SU-DHL-6 (cell line): ENCODE data around the gene FIGNL2.

Experiments used
- EZH2phosphoT487 ChIP-seq: fragments of 200-600 bp; sonication (generic), shearing (Covaris generic); conservative IDR thresholded peaks from 2 replicates; pipeline ENCODE4 v1.6.1; 2018; ENCODE audit warnings: mild to moderate bottlenecking, antibody characterized with exemption, low read length, moderate library complexity, mixed read lengths
- TF ChIP-seq, protein P1 (sequence below): fragments of 200-600 bp; sonication (generic); IDR thresholded peaks from one replicate; pipeline ENCODE4 v1.5.1; 2017; ENCODE audit warnings: antibody characterized with exemption, mild to moderate bottlenecking, low read length, moderate library complexity; ENCODE audit not compliant: insufficient read depth, poor library complexity, severe bottlenecking

DNA sequence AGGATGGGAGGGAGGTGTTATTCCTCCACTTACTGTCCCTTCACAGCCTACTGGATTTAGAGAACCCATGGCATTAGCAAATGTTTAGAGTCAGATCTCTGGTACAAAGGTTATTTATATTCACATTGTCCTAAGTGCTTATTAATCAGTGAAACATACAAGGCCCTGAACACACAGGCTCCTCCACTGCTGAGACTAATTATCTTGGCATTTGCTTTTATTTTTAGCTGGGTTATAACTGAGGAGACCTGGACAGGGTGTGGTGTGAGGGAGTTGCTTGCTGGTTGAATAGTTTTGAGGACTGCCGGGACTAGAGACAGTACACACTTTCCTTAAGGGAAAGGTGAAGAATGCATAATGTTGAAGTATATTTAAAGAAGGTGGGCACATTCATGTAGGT is 77.5 kb downstream of the FIGNL2 start:
- TF ChIP-seq, protein P1, sequence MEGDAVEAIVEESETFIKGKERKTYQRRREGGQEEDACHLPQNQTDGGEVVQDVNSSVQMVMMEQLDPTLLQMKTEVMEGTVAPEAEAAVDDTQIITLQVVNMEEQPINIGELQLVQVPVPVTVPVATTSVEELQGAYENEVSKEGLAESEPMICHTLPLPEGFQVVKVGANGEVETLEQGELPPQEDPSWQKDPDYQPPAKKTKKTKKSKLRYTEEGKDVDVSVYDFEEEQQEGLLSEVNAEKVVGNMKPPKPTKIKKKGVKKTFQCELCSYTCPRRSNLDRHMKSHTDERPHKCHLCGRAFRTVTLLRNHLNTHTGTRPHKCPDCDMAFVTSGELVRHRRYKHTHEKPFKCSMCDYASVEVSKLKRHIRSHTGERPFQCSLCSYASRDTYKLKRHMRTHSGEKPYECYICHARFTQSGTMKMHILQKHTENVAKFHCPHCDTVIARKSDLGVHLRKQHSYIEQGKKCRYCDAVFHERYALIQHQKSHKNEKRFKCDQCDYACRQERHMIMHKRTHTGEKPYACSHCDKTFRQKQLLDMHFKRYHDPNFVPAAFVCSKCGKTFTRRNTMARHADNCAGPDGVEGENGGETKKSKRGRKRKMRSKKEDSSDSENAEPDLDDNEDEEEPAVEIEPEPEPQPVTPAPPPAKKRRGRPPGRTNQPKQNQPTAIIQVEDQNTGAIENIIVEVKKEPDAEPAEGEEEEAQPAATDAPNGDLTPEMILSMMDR, result no peak
- no peak for TF ChIP-seq EZH2phosphoT487
